ENCODE data around the gene CDH6.

Gene CDH6

GRCh38 chr5:31204958-31205357 is 11.5 kb downstream of the CDH6 start:
- no peak for ATAC-seq

DNA sequence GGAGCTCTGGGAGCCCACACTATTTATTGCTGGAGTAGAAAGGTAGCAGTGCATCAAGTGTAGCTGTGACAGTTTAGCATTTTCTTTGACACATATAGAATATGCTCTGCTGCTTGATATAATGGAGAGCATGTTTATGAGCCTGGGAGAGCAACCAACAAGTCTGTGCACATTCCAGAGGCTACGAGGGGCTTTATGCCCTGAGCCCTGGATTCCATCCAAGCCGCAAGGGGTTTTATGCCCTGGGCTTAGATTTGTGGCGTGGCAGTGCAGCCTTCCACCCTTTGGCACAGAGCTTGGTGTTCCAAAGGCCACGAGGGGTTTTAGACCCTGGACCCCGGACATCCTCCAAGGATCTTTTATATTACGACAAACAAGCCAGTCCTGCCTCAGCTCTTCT is 14.6 kb downstream of the CDH6 start:
- ATAC-seq = no peak
- no peak for DNase-seq

More at GRCh38 chr5:31204958-31205357, 11.5 kb downstream of the CDH6 start:
- no peak for DNase-seq

DNA sequence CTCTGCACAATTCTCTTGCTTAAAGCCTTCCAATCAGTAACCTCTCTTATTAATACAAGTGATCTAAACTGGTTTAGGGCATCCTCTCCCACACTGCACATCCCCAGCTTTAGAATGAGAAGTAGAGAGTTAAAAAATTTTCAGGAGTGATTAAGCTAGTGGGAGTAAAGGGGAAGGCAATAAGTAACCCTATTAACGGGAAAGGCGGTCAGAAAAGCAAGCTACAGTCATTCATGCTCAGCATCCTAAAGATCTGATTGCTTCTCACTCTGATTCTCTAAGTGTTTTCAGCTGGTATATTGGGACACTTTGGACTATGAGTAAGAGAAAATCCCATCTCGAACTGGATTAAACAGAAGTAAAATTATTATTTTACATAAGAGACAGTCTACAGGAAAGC is 15.8 kb downstream of the CDH6 start:
- no peak for ATAC-seq
- no peak for DNase-seq

GRCh38 chr5:31211098-31211497 is 17.6 kb downstream of the CDH6 start:
- no peak for DNase-seq
- no peak for ATAC-seq

GRCh38 chr5:31213257-31213656 is 19.8 kb downstream of the CDH6 start:
- ATAC-seq (no peak), DNase-seq (no peak)

DNA sequence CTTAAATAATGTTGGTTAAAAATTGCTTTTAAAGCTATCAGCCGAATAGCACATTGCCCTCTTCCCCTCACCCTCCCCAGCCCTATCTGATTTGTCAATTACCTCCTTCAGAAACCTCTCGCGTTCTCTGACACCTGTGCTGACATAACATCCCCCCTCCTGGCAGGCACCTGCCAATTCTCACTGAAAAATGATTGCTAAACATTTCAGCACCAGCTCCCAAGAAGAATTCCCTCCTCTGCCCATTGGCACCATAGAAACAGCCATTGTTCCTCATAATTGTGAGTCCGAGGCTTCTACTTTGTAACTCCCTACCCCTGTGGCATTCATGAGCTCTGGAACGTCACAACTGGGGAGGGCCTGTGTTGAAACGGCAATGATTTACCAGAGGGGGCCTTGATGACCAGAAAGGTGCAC is 20.2 kb downstream of the CDH6 start:
- DNase-seq = no peak
- ATAC-seq = no peak

GRCh38 chr5:31214229-31214628 is 20.7 kb downstream of the CDH6 start:
- DNase-seq (no peak), ATAC-seq (no peak)

GRCh38 chr5:31215236-31215635 is 21.8 kb downstream of the CDH6 start:
- DNase-seq (no peak), ATAC-seq (no peak)

DNA sequence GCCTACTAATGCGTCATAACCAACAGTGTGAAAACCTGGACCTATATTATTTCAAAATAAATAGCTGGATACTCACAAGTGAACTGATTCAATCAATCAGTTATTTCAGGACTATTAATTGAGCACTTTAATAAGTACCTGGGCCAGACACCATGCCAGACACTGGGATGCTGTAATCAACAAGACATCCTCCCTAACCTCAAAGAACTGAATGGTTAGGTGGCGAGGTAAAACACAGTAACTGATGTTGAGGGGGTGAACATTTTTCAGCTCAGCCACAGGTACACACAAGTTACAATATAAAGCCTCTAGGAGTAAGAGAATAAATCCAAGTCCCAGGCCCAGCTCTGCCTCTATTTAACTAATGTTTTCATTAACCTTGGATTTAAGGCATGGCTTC is 24.0 kb downstream of the CDH6 start:
- ATAC-seq (no peak), DNase-seq (no peak)

- no peak for DNase-seq
- ATAC-seq = no peak
Observed at GRCh38 chr5:31218978-31219377, 25.5 kb downstream of the CDH6 start.

GRCh38 chr5:31221001-31221400 is 27.5 kb downstream of the CDH6 start:
- ATAC-seq (no peak), DNase-seq (no peak)

GRCh38 chr5:31225118-31225517 is 31.6 kb downstream of the CDH6 start:
- ATAC-seq (no peak), DNase-seq (no peak)

GRCh38 chr5:31225613-31226012 is 32.1 kb downstream of the CDH6 start:
- no peak for ATAC-seq
- DNase-seq = no peak

- ATAC-seq (no peak), DNase-seq (no peak)
Observed at GRCh38 chr5:31226651-31227050, 33.2 kb downstream of the CDH6 start.

DNA sequence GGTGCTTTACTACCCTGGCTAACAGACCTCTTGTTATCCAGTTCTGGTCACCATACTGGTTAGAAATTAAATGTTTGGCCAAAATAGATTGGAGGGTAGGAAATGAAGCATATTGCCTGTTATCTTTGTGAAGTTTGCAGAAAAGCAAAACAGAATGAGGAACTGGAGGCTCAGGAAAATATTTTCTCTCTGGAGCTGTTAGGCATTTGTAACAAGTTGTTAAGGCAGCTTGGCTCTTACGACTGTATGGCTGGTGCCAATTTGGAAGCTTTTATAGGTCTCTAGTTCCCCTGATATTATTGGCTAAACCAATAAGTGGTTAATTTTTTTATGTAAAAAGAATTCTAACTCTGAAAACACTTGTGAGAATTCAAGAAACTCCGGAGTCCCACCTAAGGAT is 35.8 kb downstream of the CDH6 start:
- DNase-seq (no peak), ATAC-seq (no peak)

DNA sequence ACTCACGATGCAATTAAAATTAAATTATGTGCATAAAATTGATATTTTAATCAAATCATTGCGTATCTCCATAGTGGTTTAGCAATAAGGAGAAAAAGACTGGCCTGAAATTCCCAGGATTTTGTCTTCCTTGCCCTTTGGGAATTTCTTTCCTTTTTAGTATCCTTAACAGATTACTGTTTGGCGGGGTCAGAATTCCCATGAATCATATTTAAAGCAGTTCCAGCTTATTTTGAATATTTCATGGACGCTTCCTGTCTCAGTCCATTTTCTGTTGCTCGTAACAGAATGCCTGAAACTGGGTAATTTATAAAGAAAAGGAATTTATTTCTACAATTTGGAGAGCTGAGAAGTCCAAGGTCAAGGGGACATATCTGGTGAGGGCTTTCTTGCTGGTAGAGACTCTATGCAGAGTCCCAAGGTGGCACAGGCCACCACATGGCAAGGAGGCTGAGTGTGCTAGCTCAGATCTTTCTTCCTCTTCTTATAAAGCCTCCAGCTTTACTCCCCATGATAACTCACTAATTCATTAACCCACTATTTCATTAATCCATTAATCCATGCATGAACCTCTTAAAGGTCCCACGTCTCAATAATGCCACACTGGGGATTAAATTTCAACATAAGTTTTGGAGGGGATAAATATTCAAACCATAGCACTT is 37.8 kb downstream of the CDH6 start:
- ATAC-seq (no peak), DNase-seq (no peak)

- DNase-seq (no peak), ATAC-seq (peak; percentile 43)
Observed at GRCh38 chr5:31232273-31232888, 38.9 kb downstream of the CDH6 start.

GRCh38 chr5:31235381-31235780 is 41.9 kb downstream of the CDH6 start:
- ATAC-seq (no peak), DNase-seq (no peak)

DNA sequence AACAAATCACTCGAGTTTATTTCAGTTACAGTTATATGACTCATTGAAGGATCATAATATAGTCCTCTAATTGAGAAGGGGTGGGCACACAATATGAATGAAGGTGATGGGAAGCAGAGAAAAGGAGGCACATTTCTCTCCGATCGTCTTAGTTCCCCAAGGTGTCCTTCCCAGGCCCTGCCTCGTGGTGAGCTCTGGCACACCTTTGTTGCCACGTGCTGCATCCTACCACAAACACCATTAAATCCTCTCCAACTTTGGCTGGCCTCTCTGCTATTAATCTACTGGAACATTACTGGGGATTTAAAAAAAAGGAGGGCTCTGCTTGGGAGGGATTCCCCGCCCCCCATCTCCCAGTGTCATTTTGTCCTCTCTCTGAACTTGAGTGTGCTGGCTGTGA is 42.9 kb downstream of the CDH6 start:
- DNase-seq (no peak), ATAC-seq (no peak)

DNA sequence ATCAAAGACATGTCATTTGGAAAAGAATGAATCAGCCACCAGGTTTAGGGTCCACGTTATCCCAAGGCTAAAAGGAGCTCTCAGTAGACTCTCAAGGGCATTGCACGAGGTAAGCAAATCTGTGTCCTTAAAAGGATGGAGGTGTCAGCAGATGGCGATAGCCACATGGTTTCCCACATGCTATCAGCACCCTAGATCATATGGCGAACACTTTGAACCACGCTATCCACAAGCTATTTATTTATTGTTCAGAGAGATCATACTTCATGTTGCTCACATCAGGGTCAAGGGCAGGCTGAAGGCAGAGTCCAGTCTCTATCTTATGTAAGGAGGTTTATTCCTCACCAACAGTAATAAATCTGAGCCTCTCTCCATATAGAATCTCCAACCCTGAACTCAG is 43.7 kb downstream of the CDH6 start:
- ATAC-seq (no peak), DNase-seq (no peak)

DNA sequence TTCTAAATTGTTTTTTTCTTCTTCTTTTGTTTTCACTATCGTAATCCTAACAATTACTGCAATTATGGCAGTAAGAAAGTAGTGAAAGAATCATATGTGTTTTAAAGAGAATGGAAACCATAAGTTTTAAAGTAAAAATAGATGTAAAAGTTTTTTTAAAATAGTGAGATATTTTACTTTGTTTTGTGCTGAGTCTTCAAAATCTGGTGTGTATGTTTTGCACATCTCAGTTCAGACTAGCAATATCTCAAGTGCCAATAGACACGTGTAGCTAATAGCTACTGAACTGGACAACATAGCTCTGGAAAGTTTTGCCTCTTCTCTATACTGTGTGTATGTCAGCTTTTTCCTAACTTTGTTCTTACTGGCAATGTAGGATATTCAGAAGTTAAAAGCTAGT is 45.0 kb downstream of the CDH6 start:
- no peak for ATAC-seq
- DNase-seq = no peak

GRCh38 chr5:31244921-31245320 is 51.4 kb downstream of the CDH6 start:
- DNase-seq (no peak), ATAC-seq (no peak)

- ATAC-seq = no peak
- DNase-seq = no peak
Observed at GRCh38 chr5:31247381-31247780, 53.9 kb downstream of the CDH6 start.

GRCh38 chr5:31250201-31250600 is 56.7 kb downstream of the CDH6 start:
- DNase-seq (no peak), ATAC-seq (no peak)
